HEK293T (cell line): Measurements from ENCODE around the gene TRPC4AP.
A peak's percentile ranks its signal among the peaks of the same experiment; 100 is the strongest.

Source experiments
- CTCF ChIA-PET: fragments of 350-600 bp; formaldehyde crosslinking; extraction: SDS; loops from one replicate; lab custom pipeline; 2021; ENCODE audit warnings: antibody characterized with exemption, inconsistent platforms; lab: Yijun Ruan, JAX
- POLR2A ChIA-PET: fragments of 350-600 bp; formaldehyde crosslinking; extraction: SDS; loops from one replicate; lab custom pipeline; 2020; ENCODE audit warnings: antibody characterized with exemption, inconsistent platforms; lab: Yijun Ruan, JAX
- DNase-seq: peaks from one replicate; pipeline ENCODE4 v3.0.0; 2012; ENCODE audit warnings: mixed read lengths; ENCODE audit errors: extremely low spot score
- ARNT ChIP-seq: fragments of 450-650 bp; IDR thresholded peaks from 2 replicates; pipeline ENCODE4 v1.6.1; 2017; ENCODE audit warnings: mild to moderate bottlenecking
- BHLHE40 ChIP-seq: fragments of 450-650 bp; IDR thresholded peaks from 2 replicates; pipeline ENCODE4 v1.6.1; 2016; ENCODE audit warnings: mild to moderate bottlenecking, moderate library complexity, borderline replicate concordance
- CTBP1 ChIP-seq: fragments of 450-650 bp; IDR thresholded peaks from 2 replicates; pipeline ENCODE4 v1.6.1; 2016; ENCODE audit warnings: borderline replicate concordance
- ELF4 ChIP-seq: fragments of 450-650 bp; IDR thresholded peaks from 2 replicates; pipeline ENCODE4 v1.6.1; 2017; ENCODE audit warnings: antibody characterized with exemption
- FOXA1 ChIP-seq: fragments of 450-650 bp; IDR thresholded peaks from 2 replicates; pipeline ENCODE4 v1.6.1; 2016; ENCODE audit warnings: mild to moderate bottlenecking
- FOXK2 ChIP-seq: fragments of 450-650 bp; IDR thresholded peaks from 2 replicates; pipeline ENCODE4 v1.6.1; 2016; ENCODE audit warnings: mild to moderate bottlenecking
- FOXM1 ChIP-seq: fragments of 450-650 bp; IDR thresholded peaks from 2 replicates; pipeline ENCODE4 v1.6.1; 2017; ENCODE audit warnings: mild to moderate bottlenecking, borderline replicate concordance
- HDGF ChIP-seq: fragments of 450-650 bp; IDR thresholded peaks from 2 replicates; pipeline ENCODE4 v1.6.1; 2017; ENCODE audit warnings: antibody characterized with exemption, borderline replicate concordance
- L3MBTL2 ChIP-seq: fragments of 450-650 bp; conservative IDR thresholded peaks from 2 replicates; pipeline ENCODE4 v1.6.1; 2016; ENCODE audit warnings: mild to moderate bottlenecking
- LEF1 ChIP-seq: fragments of 450-650 bp; IDR thresholded peaks from 2 replicates; pipeline ENCODE4 v1.6.1; 2017; ENCODE audit warnings: mild to moderate bottlenecking, borderline replicate concordance
- NFRKB ChIP-seq: fragments of 450-650 bp; IDR thresholded peaks from 2 replicates; pipeline ENCODE4 v1.6.1; 2016; ENCODE audit warnings: mild to moderate bottlenecking, moderate library complexity
- PKNOX1 ChIP-seq: fragments of 450-650 bp; IDR thresholded peaks from 2 replicates; pipeline ENCODE4 v1.6.1; 2016
- SP1 ChIP-seq: fragments of 450-650 bp; IDR thresholded peaks from 2 replicates; pipeline ENCODE4 v1.6.1; 2017
- SUZ12 ChIP-seq: fragments of 450-650 bp; IDR thresholded peaks from 2 replicates; pipeline ENCODE4 v1.6.1; 2016; ENCODE audit warnings: mild to moderate bottlenecking
- TARDBP ChIP-seq: fragments of 450-650 bp; IDR thresholded peaks from 2 replicates; pipeline ENCODE4 v1.6.1; 2016
- ZNF384 ChIP-seq: fragments of 450-650 bp; IDR thresholded peaks from 2 replicates; pipeline ENCODE4 v1.6.1; 2016

The TRPC4AP gene

GRCh38 chr20:34964486-34964885, 128.1 kb downstream of the TRPC4AP start:
- ChIA-PET POLR2A (no interaction called here), CTCF (interaction anchor here (0.9 kb wide), 1 partner anchor 90 kb away, joined by 3 read pairs; no protein-coding TSS in a partner anchor)
- TF ChIP-seq FOXA1 (no peak), BHLHE40 (no peak), ZNF384 (no peak), L3MBTL2 (no peak), LEF1 (no peak), NFRKB (no peak), CTBP1 (no peak), TARDBP (no peak), SP1 (no peak), ARNT (no peak), FOXK2 (no peak), ELF4 (no peak), HDGF (no peak)
- no peak for DNase-seq

DNA sequence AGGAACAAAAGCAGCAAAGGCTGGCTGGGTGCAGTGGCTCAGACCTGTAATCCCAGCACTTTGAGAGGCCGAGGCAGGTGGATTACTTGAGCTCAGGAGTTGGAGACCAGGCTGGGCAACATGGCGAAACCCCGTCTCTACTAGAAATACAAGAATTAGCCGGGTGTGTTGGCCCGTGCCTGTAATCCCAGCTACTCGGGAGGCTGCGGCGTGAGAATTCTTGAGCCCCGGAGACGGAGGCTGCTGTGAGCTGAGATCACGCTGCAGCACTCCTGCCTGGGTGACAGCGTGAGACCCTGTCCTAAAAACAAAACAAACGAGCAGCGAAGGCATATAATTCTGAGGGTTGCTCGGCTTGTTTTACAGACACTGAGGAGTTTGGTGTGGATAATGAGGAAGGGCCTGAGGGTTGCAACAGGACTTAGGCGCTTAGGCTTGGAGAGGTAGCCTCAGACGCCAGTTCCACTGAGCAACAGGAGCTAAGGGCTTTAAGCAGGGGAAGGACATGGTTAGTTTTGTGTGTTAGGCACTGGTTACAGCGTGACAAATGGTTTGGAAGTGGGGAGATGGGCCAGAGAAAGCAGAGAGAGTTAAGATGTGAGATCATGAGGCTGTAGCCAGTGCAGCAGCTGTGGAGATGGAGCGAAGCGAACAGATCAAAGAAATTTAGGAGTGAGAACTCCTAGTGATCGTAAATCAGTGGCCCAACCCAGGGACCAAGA, 135.7 kb downstream of the TRPC4AP start:
- POLR2A ChIA-PET = interaction anchor here (1.3 kb wide), 1 partner anchor 81 kb away, joined by 3 read pairs; the partner anchor contains the start of gene ACSS2
- CTCF ChIA-PET = interaction anchor here (0.6 to 1.4 kb wide), 3 partner anchors 83 to 140 kb away, joined by 3 to 4 read pairs (median 3); no protein-coding TSS in a partner anchor
- DNase-seq = no peak
- TF ChIP-seq SP1 (no peak), CTBP1 (no peak), L3MBTL2 (no peak), FOXK2 (no peak), FOXA1 (no peak), HDGF (no peak), FOXM1 (no peak), ARNT (no peak)

- POLR2A ChIA-PET = interaction anchor here (0.6 to 1.9 kb wide), 13 partner anchors 10 to 514 kb away, joined by 3 to 16 read pairs (median 4); partner anchors contain the start of genes ACSS2 and GGT7
- no peak for TF ChIP-seq CTBP1
- TF ChIP-seq PKNOX1 = no peak
- no peak for TF ChIP-seq HDGF
- TF ChIP-seq SP1 = no peak
- no peak for DNase-seq
- CTCF ChIA-PET = interaction anchor here (0.7 to 1.5 kb wide), 3 partner anchors 81 to 1039 kb away, joined by 3 to 4 read pairs (median 3); no protein-coding TSS in a partner anchor
Observed at GRCh38 chr20:34956041-34956458, 136.6 kb downstream of the TRPC4AP start.

DNA sequence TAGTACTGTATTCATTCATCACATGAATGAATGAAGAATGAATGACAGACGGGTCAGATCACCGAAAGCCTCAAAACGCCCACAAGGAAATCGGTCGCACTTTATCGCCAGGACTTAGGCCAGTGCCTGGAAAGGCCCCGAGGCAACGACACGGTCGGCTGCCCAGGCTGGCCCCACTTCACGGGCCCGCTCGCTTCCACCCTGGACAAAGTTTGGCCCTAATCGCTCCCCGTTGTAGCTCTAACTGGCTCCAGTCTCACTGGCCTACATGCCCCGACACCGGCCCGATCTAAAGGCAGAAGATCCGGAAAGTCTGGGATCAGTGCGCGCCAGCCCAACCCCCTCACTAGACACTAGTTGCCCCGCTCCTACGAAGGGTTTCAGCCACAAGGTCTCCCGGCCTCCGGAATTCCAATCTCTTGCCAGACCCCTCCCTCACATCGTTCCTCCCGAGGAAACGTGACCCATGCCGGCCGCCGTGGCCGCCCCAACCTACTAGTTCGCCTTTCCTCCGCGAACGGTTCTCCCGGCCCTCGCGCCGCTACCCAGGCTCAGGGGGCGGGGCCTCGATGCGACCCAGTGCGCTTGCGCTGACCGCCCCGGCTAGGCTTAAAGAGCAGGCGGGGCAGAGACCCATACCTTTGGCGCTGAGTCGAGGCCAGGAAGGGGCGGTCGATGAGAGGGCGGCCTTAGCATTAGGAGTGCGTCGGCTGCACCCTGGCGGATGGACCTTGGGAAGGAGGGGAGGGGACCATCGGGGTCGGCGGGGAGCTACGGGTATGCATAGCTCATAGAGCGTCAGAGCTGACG, 137.2 kb downstream of the TRPC4AP start, which contains the start of the genes GSS and MYH7B:
GSS (minus strand) TSS at position 576 of the 810 bp plus-strand sequence. CDS start 3,954 bp downstream, outside the sequence.
MYH7B (plus strand) TSS at position 638 of the 810 bp plus-strand sequence. CDS start 22,138 bp downstream, outside the sequence.
- TF ChIP-seq ARNT = no peak
- TF ChIP-seq PKNOX1 = peak; percentile 47; the same call in 1 of the 2 replicates
- TF ChIP-seq L3MBTL2 = peak; percentile 40
- TF ChIP-seq FOXK2 = no peak
- peak; percentile 97 for DNase-seq
- ChIA-PET CTCF (interaction anchor here (0.7 to 1.5 kb wide), 3 partner anchors 80 to 1039 kb away, joined by 3 to 4 read pairs (median 3); no protein-coding TSS in a partner anchor), POLR2A (interaction anchor here (0.6 to 1.9 kb wide), 15 partner anchors 9 to 515 kb away, joined by 3 to 16 read pairs (median 3); partner anchors contain the start of genes ACSS2 and GGT7)

- POLR2A ChIA-PET = interaction anchor here (0.7 to 1.9 kb wide), 6 partner anchors 9 to 188 kb away, joined by 3 to 16 read pairs (median 4); partner anchors contain the start of gene ACSS2
- DNase-seq = peak; percentile 30
- CTCF ChIA-PET = interaction anchor here (1.5 kb wide), 1 partner anchor 79 kb away, joined by 4 read pairs; no protein-coding TSS in a partner anchor
- TF ChIP-seq HDGF (no peak), L3MBTL2 (peak; percentile 60)
Observed at GRCh38 chr20:34954904-34955230, 137.7 kb downstream of the TRPC4AP start.

GRCh38 chr20:34953960-34954359, 138.6 kb downstream of the TRPC4AP start:
- ChIA-PET CTCF (no interaction called here), POLR2A (no interaction called here)
- no peak for DNase-seq
- TF ChIP-seq TARDBP = no peak
- no peak for TF ChIP-seq PKNOX1
- TF ChIP-seq CTBP1 = no peak
- TF ChIP-seq HDGF = no peak
- no peak for TF ChIP-seq L3MBTL2
- no peak for TF ChIP-seq SUZ12
- TF ChIP-seq SP1 = no peak
- no peak for TF ChIP-seq BHLHE40
- TF ChIP-seq ZNF384 = no peak
